Activated CD4-positive, CD25-positive, alpha-beta regulatory T cell treated with anti-CD3 and anti-CD28 coated beads, Interleukin-2, amount 50 U/mL, for 24 hours (primary cell): ENCODE data around the gene NIPAL3.

Experiments used
- ATAC-seq, 2 donors: fragments of 150-1000 bp; cut with Tn5 transposase; one replicate each; pipeline ENCODE4 v1.10.0; 2021; ENCODE audit warnings: mild to moderate bottlenecking in 1 of 2, moderate library complexity in 1 of 2

NIPAL3 gene

GRCh38 chr1:24415334-24415909, at the start of gene NIPAL3:
Gene NIPAL3, plus strand, starts transcription at chr1:24415802. Its CDS starts 3,746 bp downstream, at chr1:24419548.
- peak; percentile 95 to 97 for ATAC-seq

- ATAC-seq: no peak
These were observed 48.9 kb upstream of the NIPAL3 start for GRCh38 chr1:24366707-24367106.

- no peak for ATAC-seq
These were observed 46.4 kb upstream of the NIPAL3 start for GRCh38 chr1:24369199-24369598.

- ATAC-seq: no peak
These were observed 45.8 kb upstream of the NIPAL3 start for GRCh38 chr1:24369801-24370200.

DNA sequence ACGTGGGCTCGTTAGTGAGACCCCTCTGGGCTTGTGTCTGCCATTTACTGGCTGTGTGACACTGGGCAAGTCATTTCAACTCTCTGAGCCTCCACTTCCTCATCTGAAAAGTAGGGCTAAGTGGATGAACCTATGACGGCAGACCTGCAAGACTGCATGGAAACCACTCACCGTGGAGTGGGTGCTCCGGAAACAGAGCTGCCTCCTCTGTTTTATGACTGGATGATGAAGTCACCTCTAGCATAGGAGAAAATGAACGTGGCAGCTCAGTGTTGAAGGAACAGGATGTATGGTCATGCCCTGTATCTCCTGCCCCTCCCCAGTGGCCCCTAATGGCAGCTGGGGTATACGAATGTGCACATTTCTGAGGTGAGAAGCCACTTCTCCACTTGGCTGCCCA, 42.6 kb upstream of the NIPAL3 start:
- peak; percentile 41 to 72 for ATAC-seq

- no peak for ATAC-seq
These were observed 41.9 kb upstream of the NIPAL3 start for GRCh38 chr1:24373710-24374109.

DNA sequence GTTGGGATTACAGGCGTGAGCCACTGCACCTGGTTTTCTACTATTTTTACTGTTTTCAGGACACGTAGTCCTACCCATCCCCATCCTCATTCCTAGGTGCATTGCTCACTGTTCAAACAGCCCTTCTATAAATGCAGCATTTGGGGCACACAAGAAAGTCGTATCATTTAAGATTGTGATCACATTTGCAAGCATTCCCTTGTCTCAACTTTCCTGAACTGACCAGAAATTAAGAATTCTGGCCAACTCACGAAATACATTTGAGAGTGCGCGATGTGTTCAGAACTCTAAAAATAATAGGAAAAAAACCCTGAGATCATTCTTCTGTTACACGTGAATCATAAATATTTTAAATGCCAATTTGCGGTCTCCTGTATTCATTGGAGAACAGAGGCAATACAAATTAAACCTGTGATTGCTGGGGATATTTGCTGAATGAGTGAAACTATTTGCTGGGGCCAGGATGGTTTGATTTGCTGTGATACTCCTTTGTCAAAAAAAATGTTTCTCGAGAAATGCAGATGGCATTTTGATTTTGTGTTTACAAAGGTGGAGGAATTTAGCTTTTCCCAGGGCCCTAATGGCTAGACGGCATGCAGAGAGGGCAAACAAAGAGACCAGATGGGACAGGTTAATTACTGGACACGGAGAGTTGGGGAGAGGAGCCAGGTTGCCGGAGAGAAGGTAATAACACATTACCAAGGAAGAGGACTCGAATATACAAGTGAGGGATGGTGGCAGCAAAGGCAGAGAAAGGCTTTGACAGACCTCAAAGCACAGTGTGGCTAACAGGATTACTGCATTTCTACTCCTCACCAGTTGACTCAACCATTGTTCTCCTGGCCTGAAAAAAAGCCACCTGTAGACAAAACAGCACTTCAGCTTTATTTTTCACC, 40.5 kb upstream of the NIPAL3 start:
- no peak for ATAC-seq

DNA sequence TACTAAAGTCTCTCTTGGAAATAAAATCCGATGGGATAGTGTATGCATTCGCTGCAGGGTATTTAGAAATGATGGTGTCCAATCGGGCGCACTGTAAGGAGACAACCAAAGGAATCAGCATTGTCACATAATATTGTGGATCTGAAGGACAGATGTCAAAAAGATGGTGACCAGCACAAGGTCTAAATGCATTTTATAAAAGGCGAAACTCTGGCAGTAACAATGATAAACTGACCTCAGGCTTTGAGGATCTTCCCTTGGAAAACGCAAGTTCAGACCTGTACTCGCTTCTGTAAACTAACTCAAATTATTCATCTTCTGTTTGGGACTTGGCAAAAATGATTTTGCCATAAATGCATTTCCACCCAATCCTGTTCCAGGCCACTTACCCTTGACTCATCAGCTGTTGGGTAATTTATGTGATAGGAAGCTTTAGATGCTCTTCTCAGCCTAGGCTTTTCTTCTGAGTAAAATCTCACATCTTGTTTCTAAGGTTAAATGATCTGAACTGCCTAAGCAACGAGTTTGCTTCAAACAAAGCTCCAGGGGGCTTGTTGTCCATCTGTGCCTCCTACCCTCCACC, 35.8 kb upstream of the NIPAL3 start:
- ATAC-seq: no peak

DNA sequence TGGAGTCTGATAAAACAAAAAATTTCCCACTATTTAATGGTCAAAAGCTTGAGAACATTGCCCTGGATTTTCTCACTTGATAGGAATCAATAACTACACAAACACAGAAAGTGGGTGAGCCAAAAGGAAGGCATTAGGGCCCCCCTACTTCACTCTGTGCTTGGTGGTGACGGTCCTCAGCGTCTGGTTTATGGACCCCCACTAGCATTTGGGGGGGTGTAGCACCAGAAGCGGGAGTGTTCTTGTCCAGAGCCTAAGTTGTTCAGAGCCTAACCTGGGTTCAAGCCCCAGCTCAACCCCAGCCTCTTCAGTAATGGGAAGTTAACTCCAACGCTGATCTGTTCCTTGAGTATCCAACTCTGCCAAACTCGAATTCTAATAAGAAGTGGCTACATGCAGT, 35.1 kb upstream of the NIPAL3 start:
- ATAC-seq: no peak

DNA sequence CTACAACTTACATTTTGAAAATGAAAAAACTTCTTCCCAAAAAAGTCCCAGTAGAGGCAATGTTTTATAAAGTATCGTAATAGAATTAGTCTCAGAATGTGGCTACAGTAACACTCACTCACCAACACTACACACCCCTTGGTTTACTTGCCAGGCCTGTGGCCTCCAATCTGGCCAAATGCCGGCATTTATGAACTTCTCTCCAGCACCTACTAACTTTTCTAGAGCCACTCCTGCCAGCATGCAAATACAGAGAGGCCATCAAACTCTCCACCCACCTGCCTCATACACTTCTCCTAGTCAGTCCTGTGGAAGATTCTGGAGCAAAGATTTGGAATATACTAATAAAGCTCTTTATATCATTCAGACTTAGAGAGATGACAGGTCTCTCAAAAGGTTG, 34.3 kb upstream of the NIPAL3 start:
- no peak for ATAC-seq

- ATAC-seq: no peak
These were observed 33.4 kb upstream of the NIPAL3 start for GRCh38 chr1:24382165-24382577.

- ATAC-seq: no peak
These were observed 32.1 kb upstream of the NIPAL3 start for GRCh38 chr1:24383381-24383940.

- ATAC-seq: peak; percentile 86 to 91
These were observed 31.1 kb upstream of the NIPAL3 start for GRCh38 chr1:24384251-24385090.

- peak; percentile 57 to 70 for ATAC-seq
These were observed 30.3 kb upstream of the NIPAL3 start for GRCh38 chr1:24385160-24385940.

DNA sequence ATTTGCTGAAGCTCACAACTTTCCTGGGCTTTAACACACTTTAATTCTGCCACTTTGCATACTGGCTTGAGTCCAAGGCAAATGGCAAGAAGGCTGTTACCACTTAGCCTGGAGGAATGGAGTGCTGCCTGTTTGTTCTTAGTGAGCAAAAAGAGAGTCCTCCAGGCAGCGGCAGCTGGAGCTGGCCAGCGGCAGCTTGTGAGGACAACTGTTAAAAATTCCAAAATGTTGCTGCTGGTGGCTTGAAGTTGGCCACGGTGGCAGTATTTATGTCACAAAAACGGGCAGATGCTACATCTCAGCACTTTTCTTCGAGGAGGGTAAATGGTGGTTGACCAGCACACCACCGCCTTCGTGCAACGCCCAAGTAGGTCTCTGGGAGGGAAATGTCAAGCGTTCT, 29.4 kb upstream of the NIPAL3 start:
- ATAC-seq: no peak

- no peak for ATAC-seq
These were observed 28.7 kb upstream of the NIPAL3 start for GRCh38 chr1:24386931-24387330.

- ATAC-seq: no peak
These were observed 27.9 kb upstream of the NIPAL3 start for GRCh38 chr1:24387636-24388175.

GRCh38 chr1:24388331-24388885, 27.2 kb upstream of the NIPAL3 start:
- ATAC-seq: no peak

GRCh38 chr1:24389231-24389678, 26.3 kb upstream of the NIPAL3 start:
- no peak for ATAC-seq

- peak; percentile 61 to 74 for ATAC-seq
These were observed 24.4 kb upstream of the NIPAL3 start for GRCh38 chr1:24390924-24391782.
